Peyer's patch (tissue), 4 donors: ENCODE results near the gene HS3ST3B1. TPM values are rescaled to one million over a fixed set of nuclear protein-coding genes. Genes with fewer than 3 reads are reported as not detected.

Experiments used
- DNase-seq, 3 donors: peaks; one replicate each; pipeline ENCODE4 v3.0.0-alpha.2; 2017 to 2019
- H3K27ac ChIP-seq, 4 donors: fragments of 200-600 bp; sonication (generic); one replicate each; pipeline ENCODE4 v1.5.1; 2016 to 2019
- H3K27me3 ChIP-seq, 2 donors: fragments of 200-600 bp; sonication (generic); one replicate each; pipeline ENCODE4 v1.5.1; 2019
- H3K36me3 ChIP-seq, 3 donors: fragments of 200-600 bp; sonication (generic); one replicate each; pipeline ENCODE4 v1.5.1; 2016 to 2019
- H3K4me1 ChIP-seq, 4 donors: fragments of 200-600 bp; sonication (generic); one replicate each; pipeline ENCODE4 v1.5.1; 2016 to 2019
- H3K4me3 ChIP-seq, 4 donors: fragments of 200-600 bp; sonication (generic); 1 replicate in 3 of 4; 2 replicates in 1 of 4; pipeline ENCODE4 v1.5.1; 2016 to 2019; ENCODE audit warnings: mild to moderate bottlenecking in 1 of 4
- H3K9me3 ChIP-seq, 4 donors: fragments of 200-600 bp; sonication (generic); one replicate each; pipeline ENCODE4 v1.5.1; 2016 to 2019; ENCODE audit warnings: mild to moderate bottlenecking in 1 of 4
- POLR2A ChIP-seq, 2 donors: fragments of 450-650 bp; IDR thresholded peaks; one replicate each; pipeline ENCODE4 v1.5.1; 2017; ENCODE audit warnings: antibody characterized with exemption in 2 of 2, mild to moderate bottlenecking in 2 of 2, moderate library complexity in 2 of 2
- total RNA-seq, 4 donors: library from RNA; depleted of rRNA; stranded (reverse); fragments of >200 nt; gene quantifications; one replicate each; pipeline ENCODE4 v1.1.0, GENCODE V29; 2016
- TF ChIP-seq, protein P1 (sequence below), 6 experiments: fragments of 450-650 bp in 4 of 6; fragments of 200-600 bp in 2 of 6; sonication (generic) in 1 of 6; IDR thresholded peaks; one replicate each; pipeline ENCODE4 v1.5.1; 2017 to 2019; ENCODE audit warnings: antibody characterized with exemption in 6 of 6, mild to moderate bottlenecking in 3 of 6, moderate library complexity in 1 of 6

Gene HS3ST3B1
- total RNA-seq, 4 donors from 2014 or later = 2.1 to 5.4 (median 3.3) TPM

DNA sequence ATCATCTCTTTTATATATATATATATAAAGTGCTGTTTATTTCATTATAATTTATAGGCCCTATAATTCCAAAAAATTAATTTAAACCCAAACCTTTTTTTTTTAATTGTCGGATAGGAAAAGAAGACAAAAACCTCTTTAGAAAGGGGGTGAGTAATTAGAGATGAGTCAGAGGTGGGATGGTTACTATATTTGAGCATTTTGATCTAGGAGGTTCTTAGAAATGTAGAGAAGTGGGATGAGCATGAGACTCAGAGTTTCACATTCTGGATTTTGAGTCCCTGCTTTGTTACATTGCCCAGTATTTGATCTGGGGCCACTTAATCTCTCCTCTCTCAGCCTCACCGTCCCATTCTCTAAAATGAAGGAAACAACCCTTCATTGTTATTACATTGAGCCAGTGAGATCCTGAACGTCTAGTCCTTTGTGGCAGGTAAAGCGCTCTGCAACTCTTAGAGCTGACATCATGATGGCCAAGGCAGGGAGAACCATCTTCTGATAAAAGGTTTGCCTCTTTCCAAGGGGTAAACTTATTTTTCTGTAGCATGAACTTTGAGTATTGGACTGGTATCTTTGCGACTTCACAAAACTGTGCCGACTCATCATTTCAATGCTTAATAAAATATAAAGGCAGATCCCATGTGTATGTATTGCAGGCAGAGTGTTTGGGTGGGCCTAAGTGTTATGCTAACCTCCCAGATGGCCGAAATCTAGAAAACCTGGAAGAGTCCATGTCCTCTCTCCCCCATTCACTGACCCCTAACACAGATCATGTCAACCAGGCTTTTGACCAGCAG is 21.3 kb downstream of the HS3ST3B1 start:
- no peaks in the 10 kb centered on the region for H3K27me3 ChIP-seq

DNA sequence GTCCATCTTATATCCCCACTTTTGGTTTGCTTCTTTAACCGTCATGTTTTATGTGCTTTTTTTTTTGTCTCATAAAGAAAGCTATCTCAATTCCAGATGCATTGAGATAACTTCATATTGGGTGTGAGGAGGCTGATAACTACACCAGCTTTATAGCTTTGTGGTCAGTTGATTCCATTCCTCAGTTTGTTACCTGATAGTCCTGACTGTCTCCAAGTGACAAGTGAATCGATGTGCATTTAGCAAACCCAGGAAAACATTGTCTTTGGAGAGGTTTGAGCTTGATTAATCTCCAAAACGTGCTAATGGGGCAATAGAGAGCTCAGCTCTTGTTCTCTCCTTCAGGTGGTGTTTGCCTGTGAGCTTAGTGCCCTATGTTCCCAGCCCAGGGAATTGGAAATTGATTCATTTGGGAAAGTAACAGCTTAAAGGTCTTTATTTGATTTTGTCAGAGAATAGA is 22.7 kb downstream of the HS3ST3B1 start:
- no peaks in the 10 kb centered on the region for H3K27me3 ChIP-seq
- H3K27ac ChIP-seq = no peak overlapping the region
- no peak for DNase-seq
- no peaks in the 10 kb centered on the region for H3K36me3 ChIP-seq
- no peaks in the 10 kb centered on the region for H3K9me3 ChIP-seq
- TF ChIP-seq POLR2A (IDR thresholded peaks at IDR 0.05) = no peak
- TF ChIP-seq, protein P1, sequence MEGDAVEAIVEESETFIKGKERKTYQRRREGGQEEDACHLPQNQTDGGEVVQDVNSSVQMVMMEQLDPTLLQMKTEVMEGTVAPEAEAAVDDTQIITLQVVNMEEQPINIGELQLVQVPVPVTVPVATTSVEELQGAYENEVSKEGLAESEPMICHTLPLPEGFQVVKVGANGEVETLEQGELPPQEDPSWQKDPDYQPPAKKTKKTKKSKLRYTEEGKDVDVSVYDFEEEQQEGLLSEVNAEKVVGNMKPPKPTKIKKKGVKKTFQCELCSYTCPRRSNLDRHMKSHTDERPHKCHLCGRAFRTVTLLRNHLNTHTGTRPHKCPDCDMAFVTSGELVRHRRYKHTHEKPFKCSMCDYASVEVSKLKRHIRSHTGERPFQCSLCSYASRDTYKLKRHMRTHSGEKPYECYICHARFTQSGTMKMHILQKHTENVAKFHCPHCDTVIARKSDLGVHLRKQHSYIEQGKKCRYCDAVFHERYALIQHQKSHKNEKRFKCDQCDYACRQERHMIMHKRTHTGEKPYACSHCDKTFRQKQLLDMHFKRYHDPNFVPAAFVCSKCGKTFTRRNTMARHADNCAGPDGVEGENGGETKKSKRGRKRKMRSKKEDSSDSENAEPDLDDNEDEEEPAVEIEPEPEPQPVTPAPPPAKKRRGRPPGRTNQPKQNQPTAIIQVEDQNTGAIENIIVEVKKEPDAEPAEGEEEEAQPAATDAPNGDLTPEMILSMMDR (IDR thresholded peaks at IDR 0.05) = no peak
- no peaks in the 10 kb centered on the region for H3K4me1 ChIP-seq
- no peak overlapping the region for H3K4me3 ChIP-seq

More for the DNA sequence above, 21.3 kb downstream of the HS3ST3B1 start:
- TF ChIP-seq, protein P1 (IDR thresholded peaks at IDR 0.05) = no peak
- no peak for TF ChIP-seq POLR2A (IDR thresholded peaks at IDR 0.05)
- Histone ChIP-seq H3K27ac (no peak overlapping the region), H3K9me3 (no peaks in the 10 kb centered on the region), H3K4me3 (no peak overlapping the region), H3K36me3 (no peaks in the 10 kb centered on the region), H3K4me1 (no peaks in the 10 kb centered on the region)
- no peak for DNase-seq

DNA sequence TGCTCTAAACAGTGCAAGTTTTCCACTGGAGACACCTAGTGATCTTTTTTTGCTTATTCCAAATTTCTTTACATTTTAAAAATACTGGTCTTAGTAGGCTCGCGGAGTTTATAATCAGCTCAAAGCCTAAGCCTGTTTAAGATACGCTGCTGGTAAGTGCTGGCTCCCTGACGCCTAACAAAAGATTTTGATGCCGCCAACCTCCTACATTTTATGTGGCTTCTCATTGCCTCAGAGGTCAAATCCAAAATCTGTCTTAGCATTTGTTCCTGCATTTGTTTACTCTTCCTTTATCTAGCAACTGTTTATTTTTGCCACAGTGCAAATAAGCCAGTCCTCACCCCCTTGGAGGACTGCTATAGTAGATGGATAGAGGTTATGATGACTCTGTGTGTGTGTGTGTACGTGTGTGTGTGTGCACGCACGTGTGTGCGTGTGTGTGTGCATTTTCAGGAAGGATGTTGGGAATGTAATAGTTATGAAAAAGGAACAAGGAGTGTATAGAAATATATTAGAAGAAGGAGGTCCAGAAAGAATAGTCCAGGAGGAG is 24.8 kb downstream of the HS3ST3B1 start:
- DNase-seq = no peak
- no peaks in the 10 kb centered on the region for H3K4me1 ChIP-seq
- H3K27ac ChIP-seq = no peak overlapping the region
- H3K36me3 ChIP-seq = no peaks in the 10 kb centered on the region
- H3K4me3 ChIP-seq = no peak overlapping the region
- TF ChIP-seq, protein P1 (IDR thresholded peaks at IDR 0.05) = no peak
- TF ChIP-seq POLR2A (IDR thresholded peaks at IDR 0.05) = no peak
- no peaks in the 10 kb centered on the region for H3K27me3 ChIP-seq
- H3K9me3 ChIP-seq = no peaks in the 10 kb centered on the region

DNA sequence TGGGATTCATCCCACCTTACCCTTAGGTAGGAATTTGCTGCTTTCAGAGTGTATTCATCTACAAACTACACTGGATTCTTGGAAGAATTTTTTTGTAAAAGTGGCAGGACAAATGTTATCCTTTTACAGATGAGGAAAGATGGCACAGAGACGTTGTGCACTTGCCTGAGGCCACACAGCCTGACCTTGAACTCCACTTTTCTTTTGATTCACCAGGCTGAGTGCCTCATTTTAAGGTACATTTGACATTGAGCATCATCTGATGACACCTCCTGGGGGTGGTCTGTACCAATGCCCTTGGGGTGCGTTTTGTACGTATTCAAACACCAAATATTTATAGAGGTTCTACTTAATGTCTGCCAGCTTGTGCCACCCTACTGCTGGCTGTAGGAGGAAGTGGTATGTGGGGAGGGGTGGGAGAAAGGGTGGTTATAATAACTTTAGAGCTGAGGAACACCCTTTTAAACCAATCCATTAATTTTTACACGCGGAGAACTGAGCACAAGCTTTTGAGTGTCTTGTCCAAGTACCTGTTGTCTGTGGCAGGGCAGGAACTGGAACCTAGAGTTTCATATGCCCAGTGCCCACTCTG is 29.1 kb downstream of the HS3ST3B1 start:
- TF ChIP-seq, protein P1 (IDR thresholded peaks at IDR 0.05) = no peak
- no peak for TF ChIP-seq POLR2A (IDR thresholded peaks at IDR 0.05)
- Histone ChIP-seq H3K27ac (peak overlapping the region in 1 of 4 donors; percentile 19), H3K4me3 (no peak overlapping the region), H3K36me3 (no peaks in the 10 kb centered on the region), H3K27me3 (no peaks in the 10 kb centered on the region), H3K4me1 (no peaks in the 10 kb centered on the region), H3K9me3 (no peaks in the 10 kb centered on the region)
- no peak for DNase-seq

DNA sequence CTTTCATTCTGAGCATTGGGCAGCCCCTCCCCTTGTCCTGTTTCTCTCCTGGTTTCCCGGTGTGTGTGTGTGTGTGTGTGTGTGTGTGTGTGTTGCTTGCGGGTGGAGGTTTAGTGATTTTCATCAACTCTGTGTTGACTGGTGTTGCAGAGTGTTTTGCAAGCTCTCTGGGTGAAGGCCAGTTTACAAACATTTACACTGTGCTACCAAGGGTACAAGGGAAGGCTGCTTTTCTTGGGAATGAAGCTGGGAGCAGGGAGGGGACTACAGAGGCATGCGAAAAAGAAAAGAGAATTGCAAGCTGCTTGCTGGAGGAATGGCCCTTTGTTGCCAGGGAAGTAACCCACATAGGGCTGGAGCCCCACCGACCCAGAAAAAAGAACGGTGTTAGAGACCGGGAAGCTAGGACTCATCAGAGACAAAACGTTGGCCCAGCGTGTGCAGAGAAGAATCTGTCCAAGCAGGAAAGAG is 29.6 kb downstream of the HS3ST3B1 start:
- TF ChIP-seq, protein P1 (IDR thresholded peaks at IDR 0.05) = no peak
- no peak for TF ChIP-seq POLR2A (IDR thresholded peaks at IDR 0.05)
- H3K4me3 ChIP-seq = no peak overlapping the region
- H3K36me3 ChIP-seq = no peaks in the 10 kb centered on the region
- DNase-seq = peak in 1 of 3 donors; percentile 21
- H3K27me3 ChIP-seq = no peaks in the 10 kb centered on the region
- no peaks in the 10 kb centered on the region for H3K9me3 ChIP-seq
- H3K27ac ChIP-seq = peak overlapping the region in 1 of 4 donors; percentile 38
- no peaks in the 10 kb centered on the region for H3K4me1 ChIP-seq
